ENCODE data around the gene MYO5B.

- TF ChIP-seq GATA2 (IDR thresholded peaks at IDR 0.05; ENCODE audit: low read depth, low read length) = 0 out of 2 replicates have a peak, but pooled peaks have one; percentile 7
- no peak for TF ChIP-seq GATA3 (IDR thresholded peaks at IDR 0.05; ENCODE audit: low read depth, low read length)
Measured at GRCh38 chr18:49922228-49922627, 272.7 kb downstream of the MYO5B start.

All from SH-SY5Y (cell line).